Spleen (tissue), 11 donors: ENCODE measurements around the gene DLGAP3. TPM values are rescaled to one million over a fixed set of nuclear protein-coding genes. Genes with fewer than 3 reads are reported as not detected.

Source experiments
- DNase-seq: peaks from one replicate; pipeline ENCODE4 v3.0.0-alpha.2; 2020
- H3K27ac ChIP-seq, 8 donors: fragments of 200-600 bp; sonication (generic) in 7 of 8; 1 replicate in 4 of 8; 2 replicates in 4 of 8; pipeline versions ENCODE4 v1.5.0 to v1.8.0; 2016 to 2021; ENCODE audit warnings: inconsistent platforms in 4 of 8, mild to moderate bottlenecking in 4 of 8, moderate library complexity in 1 of 8
- H3K27me3 ChIP-seq, 7 donors: fragments of 200-600 bp; sonication (generic) in 6 of 7; replicated peaks in 1 of 7; 1 replicate in 4 of 7; 2 replicates in 3 of 7; pipeline versions ENCODE4 v1.5.0 to v1.8.0; 2016 to 2021; ENCODE audit warnings: inconsistent platforms in 3 of 7, mild to moderate bottlenecking in 1 of 7
- H3K36me3 ChIP-seq, 6 donors: fragments of 200-600 bp; sonication (generic) in 5 of 6; 1 replicate in 4 of 6; 2 replicates in 2 of 6; pipeline versions ENCODE4 v1.5.0 to v1.8.0; 2016 to 2021; ENCODE audit warnings: inconsistent platforms in 2 of 6
- H3K4me1 ChIP-seq, 6 donors: fragments of 200-600 bp; sonication (generic) in 5 of 6; 1 replicate in 3 of 6; 2 replicates in 3 of 6; pipeline versions ENCODE4 v1.5.0 to v1.8.0; 2016 to 2021; ENCODE audit warnings: inconsistent platforms in 3 of 6
- H3K4me3 ChIP-seq, 8 donors: fragments of 200-600 bp; sonication (generic) in 7 of 8; 1 replicate in 4 of 8; 2 replicates in 4 of 8; pipeline versions ENCODE4 v1.5.0 to v1.8.0; 2016 to 2021; ENCODE audit warnings: inconsistent platforms in 4 of 8, mild to moderate bottlenecking in 4 of 8, moderate library complexity in 2 of 8
- H3K9me3 ChIP-seq, 8 donors: fragments of 200-600 bp; sonication (generic) in 7 of 8; 1 replicate in 4 of 8; 2 replicates in 4 of 8; pipeline versions ENCODE4 v1.5.0 to v1.8.0; 2016 to 2021; ENCODE audit warnings: inconsistent platforms in 4 of 8
- POLR2A ChIP-seq, 3 donors: fragments of 450-650 bp; IDR thresholded peaks; one replicate each; pipeline ENCODE4 v1.5.1; 2017; ENCODE audit warnings: antibody characterized with exemption in 3 of 3, mild to moderate bottlenecking in 1 of 3
- POLR2AphosphoS5 ChIP-seq, 3 donors: sonication (generic); formaldehyde crosslinking; IDR thresholded peaks; one replicate each; pipeline ENCODE4 v1.5.1; 2017; ENCODE audit warnings: antibody characterized with exemption in 3 of 3
- WGBS, 5 donors: extraction: QIAGEN DNeasy Blood & Tissue Kit in 3 of 5; methylation state at CpG; one replicate each; pipeline versions ENCODE4 v1.1.5 to v1.1.7; 2013 to 2018; 5-methylcytosine and 5-hydroxymethylcytosine counted together
- intact Hi-C: fragments of 100-400 bp; cut with DNase I; formaldehyde crosslinking; loops from one replicate; pipeline ENCODE4 v1.15.0; 2023; ENCODE audit warnings: low total_unique reads
- polyA plus RNA-seq, 3 donors: library from polyadenylated mRNA; stranded (reverse); fragments of 200-250 nt; gene quantifications; one replicate each; pipeline ENCODE4 v1.2.1, GENCODE V29; 2013
- total RNA-seq, 7 donors: library from RNA; depleted of rRNA in 3 of 7; stranded (reverse); fragments of >200 nt in 3 of 7; fragmentation: NEBNext Ultra II Directional in 4 of 7; extraction: Animal tissue kit (Norgen Biotek cat#: 25700) in 4 of 7; gene quantifications; one replicate each; pipeline versions ENCODE4 v1.1.0 to v1.2.1, GENCODE V29; 2016 to 2021
- TF ChIP-seq, protein P1 (sequence below), 11 experiments: fragments of 200-600 bp in 7 of 11; fragments of 450-650 bp in 4 of 11; sonication (generic) in 4 of 11; IDR thresholded peaks in 8 of 11; conservative IDR thresholded peaks in 3 of 11; 1 replicate in 7 of 11; 2 replicates in 4 of 11; pipeline versions ENCODE4 v1.4.0 to v1.8.0; 2016 to 2021; ENCODE audit warnings: antibody characterized with exemption in 11 of 11, inconsistent platforms in 4 of 11, mild to moderate bottlenecking in 1 of 11
- donor health status: healthy with polysubstance abuse.
- donor health status: DM: no; HTN: no; CAD: no; lungs with moderate emphysema.
- donor health status: DM: no; HTN: no; CAD: no.
- donor health status: Bipolar disorder and iron deficiency.
- donor health status: healthy.
- donor health status: DM: no; HTN: no; CAD: no.
- donor health status: DM: yes; HTN: yes; CAD: no.

The DLGAP3 gene
- total and polyA plus RNA-seq, 10 donors: 0.54 to 4.3 (median 1.9) TPM

DNA sequence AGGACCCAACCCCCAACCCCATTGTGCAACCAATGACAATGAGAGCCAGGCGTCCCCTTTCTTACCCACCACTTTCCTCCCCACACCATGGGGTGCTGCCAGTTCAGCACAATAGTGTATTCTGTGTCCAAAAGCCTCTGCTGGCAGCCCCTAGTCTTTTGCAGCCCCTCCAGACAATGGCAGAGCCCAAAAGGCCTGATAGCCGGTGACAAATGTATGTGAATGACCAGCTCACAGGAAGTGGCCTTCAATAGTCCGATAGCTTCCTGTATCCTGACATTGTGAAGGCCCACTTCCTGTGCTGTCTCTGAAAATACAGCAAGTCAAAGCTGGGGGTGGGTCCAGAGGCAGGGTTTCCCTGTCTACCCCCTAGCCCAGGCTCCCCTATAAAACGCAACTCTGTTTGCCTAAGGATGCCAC is 86.5 kb downstream of the DLGAP3 start:
- H3K27ac ChIP-seq: peak overlapping the region in 5 of 8 donors; percentile 23 to 62 (median 57)
- H3K9me3 ChIP-seq: no peaks in the 10 kb centered on the region
- peaks cover 0 to 37% (median 19%) of the 10 kb centered on the region in 6 donors for H3K4me1 ChIP-seq
- no peak for DNase-seq
- no peaks in the 10 kb centered on the region for H3K27me3 ChIP-seq
- intact Hi-C loops: no loop called here
- TF ChIP-seq, protein P1, sequence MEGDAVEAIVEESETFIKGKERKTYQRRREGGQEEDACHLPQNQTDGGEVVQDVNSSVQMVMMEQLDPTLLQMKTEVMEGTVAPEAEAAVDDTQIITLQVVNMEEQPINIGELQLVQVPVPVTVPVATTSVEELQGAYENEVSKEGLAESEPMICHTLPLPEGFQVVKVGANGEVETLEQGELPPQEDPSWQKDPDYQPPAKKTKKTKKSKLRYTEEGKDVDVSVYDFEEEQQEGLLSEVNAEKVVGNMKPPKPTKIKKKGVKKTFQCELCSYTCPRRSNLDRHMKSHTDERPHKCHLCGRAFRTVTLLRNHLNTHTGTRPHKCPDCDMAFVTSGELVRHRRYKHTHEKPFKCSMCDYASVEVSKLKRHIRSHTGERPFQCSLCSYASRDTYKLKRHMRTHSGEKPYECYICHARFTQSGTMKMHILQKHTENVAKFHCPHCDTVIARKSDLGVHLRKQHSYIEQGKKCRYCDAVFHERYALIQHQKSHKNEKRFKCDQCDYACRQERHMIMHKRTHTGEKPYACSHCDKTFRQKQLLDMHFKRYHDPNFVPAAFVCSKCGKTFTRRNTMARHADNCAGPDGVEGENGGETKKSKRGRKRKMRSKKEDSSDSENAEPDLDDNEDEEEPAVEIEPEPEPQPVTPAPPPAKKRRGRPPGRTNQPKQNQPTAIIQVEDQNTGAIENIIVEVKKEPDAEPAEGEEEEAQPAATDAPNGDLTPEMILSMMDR (IDR thresholded peaks at IDR 0.05 in 8 of 11, conservative IDR thresholded peaks at IDR 0.05 in 3 of 11): no peak
- peak in 1 of 3 donors; percentile 8 for TF ChIP-seq POLR2AphosphoS5 (IDR thresholded peaks at IDR 0.05)
- no peak overlapping the region for H3K4me3 ChIP-seq
- H3K36me3 ChIP-seq: peaks cover 0 to 22% (median 0%) of the 10 kb centered on the region in 6 donors
- WGBS, 5 donors: 39 to 64% (median 55%) methylated on average over 4 of the region's 4 CpGs

DNA sequence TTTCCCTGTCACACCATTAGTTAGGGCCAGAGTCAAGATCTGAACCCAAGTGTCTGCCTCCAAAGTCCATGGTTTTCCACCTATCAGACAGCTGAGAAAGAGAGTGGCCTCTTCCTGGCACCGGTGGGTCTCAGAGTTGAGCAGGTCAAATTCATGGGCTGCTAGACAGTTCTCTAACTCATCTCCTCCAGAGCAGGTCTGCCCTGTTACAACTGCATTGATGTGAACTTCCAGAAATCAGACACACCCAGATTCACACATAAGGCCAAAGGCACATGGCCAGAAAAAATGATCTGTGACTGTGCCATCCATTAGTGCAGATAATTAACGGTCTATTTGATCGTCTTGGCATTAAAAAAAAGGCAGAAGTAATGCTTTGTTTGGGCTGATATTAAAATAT is 87.4 kb downstream of the DLGAP3 start:
- no peak overlapping the region for H3K4me3 ChIP-seq
- no peak for DNase-seq
- H3K27me3 ChIP-seq: no peaks in the 10 kb centered on the region
- TF ChIP-seq POLR2AphosphoS5 (IDR thresholded peaks at IDR 0.05): no peak
- no peak for TF ChIP-seq POLR2A (IDR thresholded peaks at IDR 0.05)
- TF ChIP-seq, protein P1 (IDR thresholded peaks at IDR 0.05 in 8 of 11, conservative IDR thresholded peaks at IDR 0.05 in 3 of 11): no peak
- intact Hi-C loops: no loop called here
- H3K27ac ChIP-seq: no peak overlapping the region
- peaks cover 0 to 13% (median 0%) of the 10 kb centered on the region in 6 donors for H3K36me3 ChIP-seq
- 58 to 95% (median 60%) methylated on average over 3 of the region's 3 CpGs for WGBS, 5 donors
- peaks cover 0 to 34% (median 19%) of the 10 kb centered on the region in 6 donors for H3K4me1 ChIP-seq
- H3K9me3 ChIP-seq: no peaks in the 10 kb centered on the region

DNA sequence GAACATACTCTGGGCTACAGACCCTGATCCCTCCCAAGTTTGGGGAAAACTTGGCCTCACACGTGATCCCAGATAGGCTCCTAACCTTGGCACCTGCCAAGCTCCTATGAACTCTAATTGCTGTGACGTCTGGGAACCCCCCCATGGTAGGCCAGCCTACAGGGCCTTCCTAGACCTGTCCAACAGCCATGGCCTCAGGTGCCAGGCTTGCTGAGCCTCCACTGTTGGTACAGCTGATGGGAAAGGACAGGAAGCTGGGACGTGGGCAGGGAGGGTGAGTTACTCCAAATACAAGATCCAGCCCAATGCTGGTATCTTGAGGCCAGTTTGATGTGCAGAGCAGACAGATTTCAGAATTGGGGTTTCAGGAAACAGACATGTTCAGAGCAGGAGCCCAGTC is 89.0 kb downstream of the DLGAP3 start:
- Histone ChIP-seq H3K4me3 (no peak overlapping the region), H3K9me3 (no peaks in the 10 kb centered on the region), H3K27me3 (no peaks in the 10 kb centered on the region), H3K36me3 (peaks cover 0 to 8% (median 0%) of the 10 kb centered on the region in 6 donors), H3K4me1 (peaks cover 0 to 32% (median 19%) of the 10 kb centered on the region in 6 donors), H3K27ac (no peak overlapping the region)
- TF ChIP-seq POLR2AphosphoS5 (IDR thresholded peaks at IDR 0.05) (no peak), POLR2A (IDR thresholded peaks at IDR 0.05) (no peak)
- TF ChIP-seq, protein P1 (IDR thresholded peaks at IDR 0.05 in 8 of 11, conservative IDR thresholded peaks at IDR 0.05 in 3 of 11): no peak
- no peak for DNase-seq
- WGBS, 5 donors: 87 to 94% (median 88%) methylated on average over 3 of the region's 3 CpGs
- intact Hi-C loops: no loop called here

DNA sequence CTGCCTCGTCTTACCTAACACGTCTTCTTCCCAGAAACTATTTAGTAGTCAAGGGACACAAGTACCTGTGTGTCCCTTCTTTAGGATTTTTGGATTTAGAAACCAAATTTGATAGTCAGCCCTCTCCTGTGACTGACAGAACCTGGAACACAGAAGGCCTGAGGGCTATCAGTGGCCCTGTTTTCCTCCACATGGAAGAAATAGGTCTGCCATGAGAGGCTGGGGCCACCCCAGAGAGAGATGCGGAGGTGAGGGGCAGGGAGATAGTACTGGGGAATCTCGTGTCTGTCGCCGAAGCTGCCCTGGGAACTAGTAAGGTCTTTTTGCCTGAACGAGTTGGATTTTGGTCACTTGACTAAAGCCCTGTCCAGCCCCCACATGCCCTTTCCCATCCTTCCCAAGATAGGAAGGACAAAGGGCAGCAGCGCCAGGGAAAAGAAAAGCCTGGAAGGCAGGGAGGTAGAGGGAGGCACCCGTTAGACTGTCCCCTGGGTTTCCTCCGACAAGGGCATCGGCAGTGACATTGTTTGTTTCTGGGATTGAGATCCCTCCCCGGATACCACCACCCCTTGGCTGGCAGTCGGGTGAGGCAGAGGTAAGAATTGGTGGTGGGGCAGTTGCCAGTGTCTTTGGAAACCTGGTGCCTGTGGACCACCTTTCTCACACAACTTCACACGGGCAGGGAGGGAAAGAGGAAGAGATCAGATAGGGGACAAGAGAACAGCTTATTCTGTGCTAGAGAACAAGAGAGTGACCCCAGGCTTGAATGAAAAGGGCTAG is 89.7 kb downstream of the DLGAP3 start:
- no peak for DNase-seq
- peak overlapping the region in 1 of 8 donors; percentile 13 for H3K27ac ChIP-seq
- H3K4me3 ChIP-seq: no peak overlapping the region
- H3K4me1 ChIP-seq: peaks cover 0 to 25% (median 18%) of the 10 kb centered on the region in 6 donors
- no peak for TF ChIP-seq POLR2A (IDR thresholded peaks at IDR 0.05)
- no peak for TF ChIP-seq POLR2AphosphoS5 (IDR thresholded peaks at IDR 0.05)
- TF ChIP-seq, protein P1 (IDR thresholded peaks at IDR 0.05 in 8 of 11, conservative IDR thresholded peaks at IDR 0.05 in 3 of 11): no peak
- no peaks in the 10 kb centered on the region for H3K27me3 ChIP-seq
- WGBS, 5 donors: 77 to 92% (median 86%) methylated on average over 14 of the region's 14 CpGs
- peaks cover 0 to 6% (median 0%) of the 10 kb centered on the region in 6 donors for H3K36me3 ChIP-seq
- H3K9me3 ChIP-seq: no peaks in the 10 kb centered on the region
- intact Hi-C loops: no loop called here
